HL-60/S4 treated with retinoic acid at 250 ng/mL for 4 days and 3 days (cell line): Measurements from ENCODE around the gene CRYGN.

Experiments
- in situ Hi-C: fragments of 300-500 bp; cut with MboI; formaldehyde crosslinking; loops from 2 replicates; pipeline ENCODE4 v1.7.0; 2022; ENCODE audit warnings: low sequenced_read_pairs

The CRYGN gene

GRCh38 chr7:151381348-151382078, 58.4 kb downstream of the CRYGN start:
- in situ Hi-C loops: no loop called here

- in situ Hi-C loops: no loop called here
Measured at GRCh38 chr7:151381098-151381347, 58.9 kb downstream of the CRYGN start.

GRCh38 chr7:151380199-151381097, 59.5 kb downstream of the CRYGN start:
- in situ Hi-C loops: no loop called here

GRCh38 chr7:151379534-151380198, 60.3 kb downstream of the CRYGN start:
- in situ Hi-C loops: no loop called here

GRCh38 chr7:151379193-151379520, 60.8 kb downstream of the CRYGN start:
- in situ Hi-C loops: no loop called here
